Neural cell (in vitro differentiated cells): Measurements from ENCODE around the gene RCBTB2.

ENCODE experiments used
- CTCF ChIP-seq: fragments of 450-650 bp; IDR thresholded peaks from 2 replicates; pipeline ENCODE4 v1.5.1; 2014; ENCODE audit warnings: antibody characterized with exemption, mild to moderate bottlenecking, moderate library complexity; ENCODE audit not compliant: poor library complexity, severe bottlenecking
- EP300 ChIP-seq: fragments of 450-650 bp; conservative IDR thresholded peaks from 2 replicates; pipeline ENCODE4 v1.6.1; 2014; ENCODE audit warnings: antibody characterized with exemption, mild to moderate bottlenecking, moderate library complexity; ENCODE audit not compliant: poor library complexity, severe bottlenecking
- EZH2 ChIP-seq: fragments of 200-600, 300-800 bp; shearing (Covaris generic), sonication (generic); IDR thresholded peaks from 2 replicates; pipeline ENCODE4 v1.6.1; 2014; ENCODE audit warnings: antibody characterized with exemption, low read length, borderline replicate concordance, mild to moderate bottlenecking; ENCODE audit not compliant: insufficient read depth, poor library complexity, severe bottlenecking
- MXI1 ChIP-seq: fragments of 450-650 bp; conservative IDR thresholded peaks from 2 replicates; pipeline ENCODE4 v1.6.1; 2014; ENCODE audit warnings: antibody characterized with exemption, mild to moderate bottlenecking; ENCODE audit not compliant: poor library complexity, severe bottlenecking
- POLR2AphosphoS5 ChIP-seq: IDR thresholded peaks from 2 replicates; pipeline ENCODE4 v1.6.1; 2012
- SMC3 ChIP-seq: fragments of 450-650 bp; conservative IDR thresholded peaks from 2 replicates; pipeline ENCODE4 v1.6.1; 2014; ENCODE audit warnings: antibody characterized with exemption, mild to moderate bottlenecking, moderate library complexity; ENCODE audit not compliant: poor library complexity

DNA sequence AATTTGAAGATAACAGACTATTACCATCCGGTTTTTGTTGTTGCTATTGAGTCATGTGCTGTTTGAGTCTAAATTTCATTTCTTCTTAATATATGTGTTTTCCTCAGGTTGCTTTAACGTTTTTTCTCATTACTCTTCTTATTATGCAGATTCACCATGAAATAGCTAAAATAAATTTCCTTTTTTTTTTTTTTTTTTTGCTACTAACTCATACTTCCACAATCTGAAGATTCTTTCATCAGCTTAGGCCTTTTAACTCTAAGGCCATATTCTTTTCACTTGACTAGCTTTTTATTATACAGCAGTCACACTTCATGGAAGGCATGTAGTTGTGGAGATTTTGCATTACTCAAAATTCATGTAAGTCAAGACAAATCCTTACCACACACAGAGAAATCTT, 23.9 kb upstream of the RCBTB2 start:
- TF ChIP-seq POLR2AphosphoS5 (no peak), CTCF (no peak), EZH2 (no peak), EP300 (no peak), SMC3 (no peak), MXI1 (no peak)
